ENCODE data around the gene P2RY2. TPM values are rescaled to one million over a fixed set of nuclear protein-coding genes. Genes with fewer than 3 reads are reported as not detected.

P2RY2 gene
- total and polyA plus RNA-seq, 12 donors, result 7.1 to 37.5 (median 11.1) TPM

GRCh38 chr11:73281201-73281741 is 63.2 kb downstream of the P2RY2 start:
- Histone ChIP-seq H3K27ac (peak overlapping the region in 3 of 10 donors; percentile 41 to 78 (median 51)), H3K4me1 (peaks cover 0 to 53% (median 0%) of the 10 kb centered on the region in 9 donors), H3K9me3 (no peaks in the 10 kb centered on the region), H3K27me3 (no peaks in the 10 kb centered on the region), H3K36me3 (no peaks in the 10 kb centered on the region), H3K4me3 (no peak overlapping the region)
- TF ChIP-seq CTCF (IDR thresholded peaks at IDR 0.05), result no peak
- intact Hi-C loops (cut with DNase I), result loop anchor here in 3 of 10 donors (10.0 kb wide), 3 partner anchors 96 to 556 kb away; no protein-coding TSS in a partner anchor
- peak; percentile 42 to 76 (median 64) for ATAC-seq
- 93 to 94% methylated on average over 3 of the region's 3 CpGs for WGBS, 2 donors
- no peak for DNase-seq

GRCh38 chr11:73281796-73282660 is 63.9 kb downstream of the P2RY2 start:
- DNase-seq (no peak), ATAC-seq (no peak)
- 92 to 94% methylated on average over 3 of the region's 3 CpGs for WGBS, 2 donors
- intact Hi-C loops (cut with DNase I), result loop anchor here in 3 of 10 donors (10.0 kb wide), 3 partner anchors 97 to 557 kb away; no protein-coding TSS in a partner anchor
- H3K27me3 ChIP-seq, result no peaks in the 10 kb centered on the region
- H3K4me1 ChIP-seq, result peaks cover 0 to 59% (median under 1%) of the 10 kb centered on the region in 9 donors
- no peak for TF ChIP-seq CTCF (IDR thresholded peaks at IDR 0.05)
- no peaks in the 10 kb centered on the region for H3K36me3 ChIP-seq
- no peaks in the 10 kb centered on the region for H3K9me3 ChIP-seq
- H3K27ac ChIP-seq, result peak overlapping the region in 2 of 10 donors; percentile 12 to 78
- no peak overlapping the region for H3K4me3 ChIP-seq

DNA sequence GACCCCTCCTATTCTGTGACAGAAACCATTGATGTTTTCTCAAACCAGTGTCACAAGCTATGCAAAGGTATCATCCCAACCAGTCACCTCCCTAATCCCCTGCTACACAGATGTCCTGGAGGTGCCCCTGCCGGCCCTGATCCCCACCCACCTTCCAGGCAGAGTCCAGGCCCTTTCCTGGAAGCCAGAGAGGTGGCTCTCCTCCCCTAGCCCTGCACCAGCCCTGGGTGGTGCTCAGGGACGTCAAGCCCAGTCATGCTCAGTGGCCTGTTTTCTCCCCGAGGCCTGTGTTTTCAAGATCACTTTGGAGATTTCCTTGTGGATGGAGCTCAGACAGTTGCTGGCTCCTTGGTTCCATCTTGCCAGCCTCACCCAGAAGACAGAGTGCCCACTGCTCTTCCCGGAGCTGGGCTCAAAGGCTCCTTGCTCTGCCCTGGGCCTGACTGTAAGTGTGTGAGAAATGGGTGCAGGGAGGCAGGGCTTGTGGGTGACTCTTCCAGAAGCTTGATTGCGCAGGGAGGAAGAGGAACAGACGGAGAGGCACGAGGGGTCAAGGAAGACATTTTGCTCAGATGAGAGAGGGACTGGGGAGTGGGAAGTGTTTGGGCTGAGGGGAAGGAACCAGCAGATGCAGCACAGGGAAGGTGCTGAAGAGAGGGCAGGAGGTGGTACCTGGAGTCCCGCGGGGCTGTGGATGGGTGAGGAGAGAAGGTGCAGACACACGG is 65.4 kb downstream of the P2RY2 start:
- DNase-seq (no peak), ATAC-seq (no peak)
- H3K9me3 ChIP-seq, result no peaks in the 10 kb centered on the region
- WGBS, 2 donors, result 81 to 83% methylated on average over 10 of the region's 10 CpGs
- no peaks in the 10 kb centered on the region for H3K27me3 ChIP-seq
- intact Hi-C loops (cut with DNase I), result loop anchor here in 3 of 10 donors (10.0 kb wide), 3 partner anchors 99 to 559 kb away; no protein-coding TSS in a partner anchor
- no peaks in the 10 kb centered on the region for H3K36me3 ChIP-seq
- peaks cover 0 to 73% (median 15%) of the 10 kb centered on the region in 9 donors for H3K4me1 ChIP-seq
- TF ChIP-seq CTCF (IDR thresholded peaks at IDR 0.05), result no peak
- H3K4me3 ChIP-seq, result no peak overlapping the region
- peak overlapping the region in 1 of 10 donors; percentile 65 for H3K27ac ChIP-seq

DNA sequence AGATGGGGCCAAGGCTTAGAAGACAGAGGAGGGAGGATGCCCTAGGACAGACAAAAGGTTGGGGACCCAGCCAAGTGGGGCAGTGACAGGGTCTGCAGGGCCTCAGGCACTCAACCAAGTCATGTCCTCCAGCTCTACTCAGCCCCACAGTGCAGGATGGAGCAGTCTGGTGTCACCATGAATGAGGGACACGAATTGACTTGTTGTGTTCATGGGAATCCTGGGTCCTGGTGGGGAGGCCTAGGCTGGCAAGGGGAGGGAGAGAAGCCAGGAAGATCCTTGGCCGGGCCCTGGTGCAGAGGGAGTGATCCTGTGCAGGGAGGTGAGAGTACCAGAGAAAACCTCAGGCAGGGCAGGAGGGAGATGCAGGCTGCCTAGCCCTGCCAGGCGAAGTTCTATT is 66.0 kb downstream of the P2RY2 start:
- ATAC-seq (no peak), DNase-seq (no peak)
- H3K36me3 ChIP-seq, result no peaks in the 10 kb centered on the region
- WGBS, 2 donors, result 93 to 97% methylated on average over 3 of the region's 3 CpGs
- H3K4me1 ChIP-seq, result peaks cover 6 to 79% (median 22%) of the 10 kb centered on the region in 9 donors
- no peak for TF ChIP-seq CTCF (IDR thresholded peaks at IDR 0.05)
- intact Hi-C loops (cut with DNase I), result loop anchor here in 3 of 10 donors (10.0 kb wide), 3 partner anchors 99 to 559 kb away; no protein-coding TSS in a partner anchor
- H3K4me3 ChIP-seq, result no peak overlapping the region
- no peaks in the 10 kb centered on the region for H3K9me3 ChIP-seq
- no peaks in the 10 kb centered on the region for H3K27me3 ChIP-seq
- H3K27ac ChIP-seq, result peak overlapping the region in 1 of 10 donors; percentile 65
